ENCODE measurements around the gene RHBDL1.

GRCh38 chr16:630815-631405, 44.6 kb upstream of the RHBDL1 start, which contains the start of gene WFIKKN1:
- TF ChIP-seq, protein P1, sequence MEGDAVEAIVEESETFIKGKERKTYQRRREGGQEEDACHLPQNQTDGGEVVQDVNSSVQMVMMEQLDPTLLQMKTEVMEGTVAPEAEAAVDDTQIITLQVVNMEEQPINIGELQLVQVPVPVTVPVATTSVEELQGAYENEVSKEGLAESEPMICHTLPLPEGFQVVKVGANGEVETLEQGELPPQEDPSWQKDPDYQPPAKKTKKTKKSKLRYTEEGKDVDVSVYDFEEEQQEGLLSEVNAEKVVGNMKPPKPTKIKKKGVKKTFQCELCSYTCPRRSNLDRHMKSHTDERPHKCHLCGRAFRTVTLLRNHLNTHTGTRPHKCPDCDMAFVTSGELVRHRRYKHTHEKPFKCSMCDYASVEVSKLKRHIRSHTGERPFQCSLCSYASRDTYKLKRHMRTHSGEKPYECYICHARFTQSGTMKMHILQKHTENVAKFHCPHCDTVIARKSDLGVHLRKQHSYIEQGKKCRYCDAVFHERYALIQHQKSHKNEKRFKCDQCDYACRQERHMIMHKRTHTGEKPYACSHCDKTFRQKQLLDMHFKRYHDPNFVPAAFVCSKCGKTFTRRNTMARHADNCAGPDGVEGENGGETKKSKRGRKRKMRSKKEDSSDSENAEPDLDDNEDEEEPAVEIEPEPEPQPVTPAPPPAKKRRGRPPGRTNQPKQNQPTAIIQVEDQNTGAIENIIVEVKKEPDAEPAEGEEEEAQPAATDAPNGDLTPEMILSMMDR (IDR thresholded peaks at IDR 0.05) = no peak
- TF ChIP-seq POLR2A (IDR thresholded peaks at IDR 0.05) = no peak

Measured in esophagus squamous epithelium (tissue), 4 donors.